Effector memory CD4-positive, alpha-beta T cell (primary cell): ENCODE results near the gene RFX3.

Source experiments
- DNase-seq, 3 donors: peaks; one replicate each; pipeline ENCODE4 v3.0.0-alpha.2; 2020
- H3K27ac ChIP-seq: 2 replicates; pipeline ENCODE4 v1.7.0; 2013; ENCODE audit warnings: mild to moderate bottlenecking, low read length, moderate library complexity; ENCODE audit not compliant: insufficient read depth, poor library complexity, severe bottlenecking
- H3K27me3 ChIP-seq: replicated peaks from 2 replicates; pipeline ENCODE4 v1.7.0; 2013; ENCODE audit warnings: mild to moderate bottlenecking, low read length; ENCODE audit not compliant: insufficient read depth, control insufficient read depth, poor library complexity, severe bottlenecking
- H3K36me3 ChIP-seq: 2 replicates; pipeline ENCODE4 v1.7.0; 2013; ENCODE audit warnings: mild to moderate bottlenecking, low read length, moderate library complexity; ENCODE audit not compliant: control insufficient read depth, insufficient read depth
- H3K4me1 ChIP-seq: 2 replicates; pipeline ENCODE4 v1.7.0; 2013; ENCODE audit warnings: low read length, mild to moderate bottlenecking; ENCODE audit not compliant: control insufficient read depth, insufficient read depth, poor library complexity, severe bottlenecking
- H3K4me3 ChIP-seq: 2 replicates; pipeline ENCODE4 v1.7.0; 2013; ENCODE audit warnings: low read length, low read depth, mild to moderate bottlenecking; ENCODE audit not compliant: insufficient read depth, poor library complexity, severe bottlenecking
- H3K9me3 ChIP-seq: 2 replicates; pipeline ENCODE4 v1.7.0; 2013; ENCODE audit warnings: mild to moderate bottlenecking, low read length, moderate library complexity; ENCODE audit not compliant: control insufficient read depth

Gene RFX3

GRCh38 chr9:3502560-3503398 is 23.0 kb downstream of the RFX3 start:
- no peaks in the 10 kb centered on the region for H3K27me3 ChIP-seq
- no peaks in the 10 kb centered on the region for H3K4me1 ChIP-seq
- no peaks in the 10 kb centered on the region for H3K9me3 ChIP-seq
- H3K36me3 ChIP-seq, result no peaks in the 10 kb centered on the region
- no peak overlapping the region for H3K27ac ChIP-seq
- no peak overlapping the region for H3K4me3 ChIP-seq
- no peak for DNase-seq

GRCh38 chr9:3500044-3500443 is 25.8 kb downstream of the RFX3 start:
- no peak overlapping the region for H3K27ac ChIP-seq
- H3K4me1 ChIP-seq, result no peaks in the 10 kb centered on the region
- no peak overlapping the region for H3K4me3 ChIP-seq
- no peaks in the 10 kb centered on the region for H3K9me3 ChIP-seq
- H3K36me3 ChIP-seq, result no peaks in the 10 kb centered on the region
- no peaks in the 10 kb centered on the region for H3K27me3 ChIP-seq
- no peak for DNase-seq

DNA sequence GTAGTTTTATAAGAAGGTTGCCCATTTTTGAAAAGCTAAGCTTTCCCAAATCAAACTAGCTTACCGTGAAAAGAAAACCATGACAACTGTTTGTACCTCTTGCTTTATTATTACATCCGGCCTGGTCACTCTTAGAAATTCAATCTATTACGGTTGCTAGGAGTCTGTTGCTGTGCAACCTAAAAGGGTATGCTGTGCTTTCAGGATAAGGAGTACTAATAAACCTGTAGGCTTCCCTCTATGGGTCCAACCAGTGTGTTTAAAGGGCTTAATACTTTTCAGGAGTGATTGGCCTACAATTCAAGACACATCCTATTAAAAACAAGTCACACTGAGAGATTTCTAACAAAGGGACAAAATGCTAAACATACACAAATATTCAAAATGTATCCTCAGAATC is 27.1 kb downstream of the RFX3 start:
- no peak for DNase-seq
- no peaks in the 10 kb centered on the region for H3K36me3 ChIP-seq
- H3K27ac ChIP-seq, result no peak overlapping the region
- H3K4me1 ChIP-seq, result no peaks in the 10 kb centered on the region
- H3K4me3 ChIP-seq, result no peak overlapping the region
- no peaks in the 10 kb centered on the region for H3K9me3 ChIP-seq
- H3K27me3 ChIP-seq, result no peaks in the 10 kb centered on the region

DNA sequence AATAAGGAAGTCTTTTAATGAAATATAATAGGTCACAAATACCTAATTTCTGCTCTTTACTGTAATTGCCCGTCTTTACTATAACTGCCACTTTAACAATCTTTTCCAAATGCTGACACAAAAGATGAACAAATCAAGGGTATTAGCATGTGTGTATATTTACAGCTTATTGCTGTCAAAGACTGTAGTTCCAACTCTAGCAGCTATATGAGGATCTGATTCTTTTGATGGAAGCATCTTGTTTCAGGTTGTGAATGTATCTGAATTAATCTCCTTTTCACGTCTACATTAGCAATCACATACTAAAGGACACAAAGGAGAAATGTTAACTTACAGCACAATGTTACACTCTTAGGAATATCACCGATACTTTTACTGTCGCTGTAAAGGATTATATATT is 27.9 kb downstream of the RFX3 start:
- H3K27ac ChIP-seq, result no peak overlapping the region
- no peaks in the 10 kb centered on the region for H3K27me3 ChIP-seq
- H3K4me3 ChIP-seq, result no peak overlapping the region
- no peaks in the 10 kb centered on the region for H3K36me3 ChIP-seq
- DNase-seq, result no peak
- H3K4me1 ChIP-seq, result no peaks in the 10 kb centered on the region
- H3K9me3 ChIP-seq, result no peaks in the 10 kb centered on the region

DNA sequence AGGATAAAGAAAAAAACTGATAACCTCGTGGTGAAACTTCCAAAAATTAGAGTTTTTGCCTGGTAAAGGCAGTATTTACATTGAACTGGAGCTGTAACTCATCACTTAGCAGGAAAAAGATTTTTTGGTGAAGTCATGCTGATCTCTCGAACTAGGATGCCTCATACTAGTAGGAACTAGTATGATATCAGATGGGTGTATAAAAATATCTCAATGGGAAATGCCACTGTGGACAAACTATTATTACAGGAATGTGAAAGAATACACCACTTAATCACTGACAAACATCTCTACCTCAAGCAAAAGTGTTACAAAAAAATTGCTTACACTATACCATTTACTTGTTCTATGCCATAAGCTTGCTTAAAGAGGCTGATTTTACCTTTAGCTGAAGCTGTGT is 28.4 kb downstream of the RFX3 start:
- no peak overlapping the region for H3K27ac ChIP-seq
- H3K4me1 ChIP-seq, result no peaks in the 10 kb centered on the region
- H3K9me3 ChIP-seq, result no peaks in the 10 kb centered on the region
- no peak for DNase-seq
- no peaks in the 10 kb centered on the region for H3K27me3 ChIP-seq
- H3K36me3 ChIP-seq, result no peaks in the 10 kb centered on the region
- H3K4me3 ChIP-seq, result no peak overlapping the region

GRCh38 chr9:3495855-3496254 is 29.9 kb downstream of the RFX3 start:
- Histone ChIP-seq H3K27ac (no peak overlapping the region), H3K4me1 (no peaks in the 10 kb centered on the region), H3K9me3 (no peaks in the 10 kb centered on the region), H3K4me3 (no peak overlapping the region), H3K36me3 (no peaks in the 10 kb centered on the region), H3K27me3 (no peaks in the 10 kb centered on the region)
- DNase-seq, result no peak

- H3K4me1 ChIP-seq, result no peaks in the 10 kb centered on the region
- H3K36me3 ChIP-seq, result no peaks in the 10 kb centered on the region
- no peak overlapping the region for H3K4me3 ChIP-seq
- H3K9me3 ChIP-seq, result no peaks in the 10 kb centered on the region
- no peak for DNase-seq
- H3K27ac ChIP-seq, result no peak overlapping the region
- H3K27me3 ChIP-seq, result no peaks in the 10 kb centered on the region
Observed at GRCh38 chr9:3492214-3492613, 33.6 kb downstream of the RFX3 start.

GRCh38 chr9:3491450-3491849 is 34.4 kb downstream of the RFX3 start:
- Histone ChIP-seq H3K4me1 (no peaks in the 10 kb centered on the region), H3K36me3 (no peaks in the 10 kb centered on the region), H3K9me3 (no peaks in the 10 kb centered on the region), H3K27ac (no peak overlapping the region), H3K4me3 (no peak overlapping the region), H3K27me3 (no peaks in the 10 kb centered on the region)
- no peak for DNase-seq

- H3K9me3 ChIP-seq, result no peaks in the 10 kb centered on the region
- DNase-seq, result no peak
- no peak overlapping the region for H3K27ac ChIP-seq
- no peak overlapping the region for H3K4me3 ChIP-seq
- H3K4me1 ChIP-seq, result no peaks in the 10 kb centered on the region
- H3K27me3 ChIP-seq, result no peaks in the 10 kb centered on the region
- H3K36me3 ChIP-seq, result no peaks in the 10 kb centered on the region
Observed at GRCh38 chr9:3490957-3491356, 34.8 kb downstream of the RFX3 start.

DNA sequence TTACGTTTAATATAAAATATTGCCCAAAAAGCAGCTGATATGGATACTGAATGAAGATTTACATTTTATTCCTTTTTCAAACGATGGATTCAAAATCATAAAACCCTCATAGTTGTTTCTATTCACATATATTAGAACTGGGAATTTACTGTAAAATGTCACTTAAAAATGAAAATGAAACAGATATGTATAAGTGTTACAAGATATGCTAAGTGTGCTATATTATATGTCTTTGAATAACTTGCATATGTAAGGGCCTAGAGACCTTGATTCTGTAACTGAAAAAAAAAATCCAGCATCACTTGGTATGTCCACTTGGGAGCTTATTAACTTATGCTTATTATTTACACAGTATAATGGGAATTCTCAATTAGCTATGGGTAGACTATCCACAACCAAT is 43.2 kb downstream of the RFX3 start:
- Histone ChIP-seq H3K27me3 (no peaks in the 10 kb centered on the region), H3K9me3 (no peaks in the 10 kb centered on the region), H3K27ac (no peak overlapping the region), H3K4me1 (peaks cover 12% of the 10 kb centered on the region), H3K36me3 (no peaks in the 10 kb centered on the region), H3K4me3 (no peak overlapping the region)
- no peak for DNase-seq
